Measurements from ENCODE around the gene HP. TPM values are rescaled to one million over a fixed set of nuclear protein-coding genes. Genes with fewer than 3 reads are reported as not detected.

The HP gene
- total RNA-seq, 2 donors from 2014 or later, result 5.7 to 27.6 TPM

DNA sequence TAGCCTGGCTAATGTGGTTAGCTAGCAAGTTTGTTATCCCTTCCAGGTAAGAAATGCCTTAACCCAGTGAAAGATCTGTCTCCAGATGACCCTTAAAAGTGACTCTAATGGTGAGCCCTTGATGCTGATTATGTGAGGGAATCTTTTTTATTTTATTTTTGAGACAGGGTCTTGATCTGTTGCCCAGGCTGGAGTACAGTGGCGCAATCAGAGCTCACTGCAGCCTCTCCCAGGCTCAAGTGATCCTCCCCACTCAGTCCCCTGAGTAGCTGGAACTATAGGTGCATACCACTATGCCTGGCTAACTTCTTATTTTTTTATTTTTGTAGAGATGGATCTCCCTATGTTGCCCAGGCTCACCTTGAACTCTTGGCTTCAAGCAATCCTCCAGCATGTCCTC is 10.8 kb upstream of the HP start:
- Histone ChIP-seq H3K27ac (no peak overlapping the region), H3K9me3 (no peaks in the 10 kb centered on the region), H3K9ac (ENCODE audit: low read depth in 2 of 2, low read length in 2 of 2) (no peak overlapping the region), H3K4me3 (no peak overlapping the region), H3K4me1 (no peaks in the 10 kb centered on the region), H3K36me3 (no peaks in the 10 kb centered on the region), H3K27me3 (no peaks in the 10 kb centered on the region)
- DNase-seq, result no peak
- intact Hi-C loops (cut with DNase I), result no loop called here
- TF ChIP-seq, protein P1, sequence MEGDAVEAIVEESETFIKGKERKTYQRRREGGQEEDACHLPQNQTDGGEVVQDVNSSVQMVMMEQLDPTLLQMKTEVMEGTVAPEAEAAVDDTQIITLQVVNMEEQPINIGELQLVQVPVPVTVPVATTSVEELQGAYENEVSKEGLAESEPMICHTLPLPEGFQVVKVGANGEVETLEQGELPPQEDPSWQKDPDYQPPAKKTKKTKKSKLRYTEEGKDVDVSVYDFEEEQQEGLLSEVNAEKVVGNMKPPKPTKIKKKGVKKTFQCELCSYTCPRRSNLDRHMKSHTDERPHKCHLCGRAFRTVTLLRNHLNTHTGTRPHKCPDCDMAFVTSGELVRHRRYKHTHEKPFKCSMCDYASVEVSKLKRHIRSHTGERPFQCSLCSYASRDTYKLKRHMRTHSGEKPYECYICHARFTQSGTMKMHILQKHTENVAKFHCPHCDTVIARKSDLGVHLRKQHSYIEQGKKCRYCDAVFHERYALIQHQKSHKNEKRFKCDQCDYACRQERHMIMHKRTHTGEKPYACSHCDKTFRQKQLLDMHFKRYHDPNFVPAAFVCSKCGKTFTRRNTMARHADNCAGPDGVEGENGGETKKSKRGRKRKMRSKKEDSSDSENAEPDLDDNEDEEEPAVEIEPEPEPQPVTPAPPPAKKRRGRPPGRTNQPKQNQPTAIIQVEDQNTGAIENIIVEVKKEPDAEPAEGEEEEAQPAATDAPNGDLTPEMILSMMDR (IDR thresholded peaks at IDR 0.05), result no peak

DNA sequence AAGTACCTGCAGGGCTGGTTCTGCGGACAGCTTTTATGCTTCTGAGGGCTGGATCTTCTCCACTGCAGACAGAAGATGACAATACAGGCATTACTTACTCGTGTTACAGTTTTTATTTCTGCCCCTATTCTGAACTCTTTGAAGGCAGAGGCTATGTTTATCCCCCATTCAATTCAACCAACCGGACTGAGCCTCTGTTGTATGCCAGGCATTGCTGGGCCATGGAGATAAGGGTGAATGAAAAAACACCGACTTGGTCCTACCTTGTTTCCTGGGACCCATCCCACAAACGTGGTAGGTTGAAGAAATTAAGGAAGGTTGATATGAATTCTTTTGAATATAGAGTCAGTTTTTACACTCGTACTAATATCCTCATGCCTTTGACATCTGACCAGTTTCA is 10.0 kb upstream of the HP start:
- TF ChIP-seq, protein P1 (IDR thresholded peaks at IDR 0.05), result no peak
- Histone ChIP-seq H3K36me3 (no peaks in the 10 kb centered on the region), H3K9ac (ENCODE audit: low read depth in 2 of 2, low read length in 2 of 2) (no peak overlapping the region), H3K4me1 (no peaks in the 10 kb centered on the region), H3K27ac (no peak overlapping the region), H3K27me3 (no peaks in the 10 kb centered on the region), H3K4me3 (no peak overlapping the region), H3K9me3 (no peaks in the 10 kb centered on the region)
- intact Hi-C loops (cut with DNase I), result no loop called here
- DNase-seq, result no peak

DNA sequence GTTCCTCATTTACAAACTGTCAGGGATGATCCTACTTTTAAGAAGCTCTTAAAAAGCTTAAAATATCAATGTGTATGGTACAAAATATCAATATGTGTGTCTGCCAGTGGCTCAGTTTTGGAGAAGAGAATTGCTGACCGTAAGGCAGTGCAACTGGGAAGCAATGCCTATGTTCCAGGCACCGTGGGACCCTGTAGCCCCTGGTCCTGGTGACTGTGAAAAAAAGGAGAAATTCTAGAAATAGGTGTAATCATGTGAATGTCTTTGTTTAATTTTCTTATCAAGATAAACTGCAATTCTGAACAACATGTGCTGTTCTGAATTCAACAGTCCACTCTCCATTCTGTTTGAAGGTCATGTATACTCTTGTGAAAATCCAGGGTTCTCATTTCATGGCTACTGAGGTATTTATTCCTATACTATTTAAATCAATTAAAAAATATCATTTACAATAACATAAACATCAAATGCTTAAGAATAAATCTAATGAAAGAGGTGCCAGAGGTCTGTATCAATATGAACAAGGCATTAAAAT is 9.4 kb upstream of the HP start:
- H3K36me3 ChIP-seq, result no peaks in the 10 kb centered on the region
- no peaks in the 10 kb centered on the region for H3K27me3 ChIP-seq
- no peak overlapping the region for H3K27ac ChIP-seq
- H3K9me3 ChIP-seq, result no peaks in the 10 kb centered on the region
- no peak overlapping the region for H3K9ac ChIP-seq (ENCODE audit: low read depth in 2 of 2, low read length in 2 of 2)
- H3K4me3 ChIP-seq, result no peak overlapping the region
- intact Hi-C loops (cut with DNase I), result no loop called here
- TF ChIP-seq, protein P1 (IDR thresholded peaks at IDR 0.05), result no peak
- H3K4me1 ChIP-seq, result no peaks in the 10 kb centered on the region
- DNase-seq, result no peak

DNA sequence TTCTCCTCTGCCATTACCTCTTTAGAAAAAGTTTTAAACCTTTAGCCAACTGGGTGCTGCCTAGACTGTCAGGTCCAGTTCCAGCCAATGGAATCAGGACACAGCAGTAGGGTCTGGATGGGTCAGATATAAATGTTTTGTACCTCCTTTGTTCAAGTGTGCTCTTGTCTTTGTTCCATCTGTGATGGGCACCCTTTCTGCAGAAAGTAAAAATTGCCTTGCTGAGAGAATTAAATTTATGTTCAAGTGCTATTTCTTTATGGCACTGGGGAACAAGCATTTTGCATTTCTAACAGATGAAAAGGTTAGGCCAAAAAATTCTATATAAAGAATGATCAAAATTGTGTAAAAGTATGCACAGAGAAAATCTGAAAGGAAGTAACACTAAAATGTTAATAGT is 5.2 kb upstream of the HP start:
- H3K9me3 ChIP-seq, result no peaks in the 10 kb centered on the region
- no peak overlapping the region for H3K4me3 ChIP-seq
- TF ChIP-seq, protein P1 (IDR thresholded peaks at IDR 0.05), result no peak
- H3K9ac ChIP-seq (ENCODE audit: low read depth in 2 of 2, low read length in 2 of 2), result no peak overlapping the region
- no peaks in the 10 kb centered on the region for H3K4me1 ChIP-seq
- H3K27ac ChIP-seq, result no peak overlapping the region
- intact Hi-C loops (cut with DNase I), result no loop called here
- H3K27me3 ChIP-seq, result no peaks in the 10 kb centered on the region
- no peak for DNase-seq
- H3K36me3 ChIP-seq, result no peaks in the 10 kb centered on the region

DNA sequence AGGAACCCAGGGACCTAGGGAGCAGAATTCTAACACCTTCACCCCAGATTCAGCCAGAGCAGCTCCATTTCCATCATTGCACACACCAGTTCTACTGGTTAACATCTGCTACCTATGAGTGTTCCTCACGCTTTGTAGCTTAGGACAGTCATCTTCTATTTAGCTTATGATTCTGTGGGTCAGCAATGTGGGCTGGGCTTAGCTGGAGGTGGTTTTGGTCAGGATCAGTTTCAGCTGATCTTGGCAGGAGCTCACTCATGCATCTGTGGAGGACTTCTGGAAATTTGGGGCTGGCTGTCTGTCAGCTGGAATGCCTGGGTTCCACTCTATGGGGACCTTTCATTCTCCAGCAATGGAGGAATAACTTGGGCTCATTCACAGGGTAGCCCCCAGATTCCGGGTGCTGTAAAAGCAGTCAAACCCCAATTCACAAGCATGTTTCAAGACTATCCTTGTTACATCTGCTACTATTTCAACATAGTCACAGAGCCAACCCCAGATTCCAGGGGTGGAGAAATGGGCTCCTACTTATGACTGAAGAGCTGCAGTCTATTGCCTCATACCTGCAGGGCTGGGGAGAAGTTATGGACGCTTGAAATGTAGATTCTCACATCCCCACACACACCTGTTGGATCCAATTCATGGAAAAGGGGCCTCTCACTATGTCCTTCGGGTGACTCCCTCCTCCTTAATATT is 3.4 kb upstream of the HP start:
- Histone ChIP-seq H3K4me3 (no peak overlapping the region), H3K4me1 (no peaks in the 10 kb centered on the region), H3K36me3 (no peaks in the 10 kb centered on the region), H3K27me3 (no peaks in the 10 kb centered on the region), H3K9me3 (no peaks in the 10 kb centered on the region), H3K9ac (ENCODE audit: low read depth in 2 of 2, low read length in 2 of 2) (no peak overlapping the region), H3K27ac (no peak overlapping the region)
- intact Hi-C loops (cut with DNase I), result no loop called here
- DNase-seq, result no peak
- TF ChIP-seq, protein P1 (IDR thresholded peaks at IDR 0.05), result no peak

Measured in colonic mucosa (tissue), 4 donors.